Activated effector memory CD4-positive, alpha-beta T cell treated with anti-CD3 and anti-CD28 coated beads, Interleukin-2, amount 50 U/mL, for 16 hours (primary cell): ENCODE measurements around the gene SP8.

Experiments used
- DNase-seq: peaks from one replicate; pipeline ENCODE4 v3.0.0-alpha.2; 2020

The SP8 gene

GRCh38 chr7:20748853-20749252 lies 37.8 kb downstream of the SP8 start:
- DNase-seq, result no peak

- no peak for DNase-seq
Observed at GRCh38 chr7:20747001-20747400, 39.7 kb downstream of the SP8 start.

GRCh38 chr7:20745702-20746101 lies 41.0 kb downstream of the SP8 start:
- no peak for DNase-seq

DNA sequence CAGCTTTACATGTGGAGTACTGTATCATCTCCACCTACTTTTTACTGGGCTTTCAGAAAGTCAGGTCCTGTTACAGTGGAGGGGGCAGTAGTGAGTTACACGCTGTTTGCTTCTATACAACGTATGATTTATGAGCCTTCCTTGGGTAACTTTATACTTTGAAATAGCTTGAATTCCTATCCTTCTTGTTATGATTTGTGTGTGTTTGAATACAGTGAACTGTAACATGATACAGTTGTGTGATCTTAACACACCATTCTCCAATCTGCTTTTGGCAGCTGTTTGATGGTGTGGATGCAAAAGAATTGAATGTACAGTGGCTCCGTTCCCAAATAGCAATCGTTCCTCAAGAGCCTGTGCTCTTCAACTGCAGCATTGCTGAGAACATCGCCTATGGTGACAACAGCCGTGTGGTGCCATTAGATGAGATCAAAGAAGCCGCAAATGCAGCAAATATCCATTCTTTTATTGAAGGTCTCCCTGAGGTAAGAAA lies 41.7 kb downstream of the SP8 start:
- DNase-seq, result no peak

- DNase-seq, result no peak
Observed at GRCh38 chr7:20742913-20743312, 43.8 kb downstream of the SP8 start.

DNA sequence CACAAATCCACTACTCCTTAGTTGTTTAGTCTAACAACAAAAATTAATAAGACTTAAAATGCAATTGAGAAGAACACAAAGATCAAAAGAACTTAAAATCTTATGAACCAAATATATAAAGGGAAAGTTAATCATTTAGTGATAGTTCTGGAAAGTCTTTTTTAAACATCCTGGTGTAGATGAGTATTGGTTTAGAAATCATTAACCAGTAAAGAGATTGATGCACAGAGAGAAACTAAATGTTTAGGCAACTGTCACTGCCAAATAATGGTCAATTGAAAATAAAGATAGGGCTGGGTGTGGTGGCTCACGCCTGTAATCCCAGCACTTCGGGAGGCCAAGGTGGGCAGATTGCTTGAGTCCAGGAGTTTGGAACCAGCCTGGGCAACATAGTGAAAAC lies 44.9 kb downstream of the SP8 start:
- DNase-seq, result no peak

GRCh38 chr7:20738518-20739481 lies 47.9 kb downstream of the SP8 start:
- no peak for DNase-seq

GRCh38 chr7:20737840-20738448 lies 48.7 kb downstream of the SP8 start:
- DNase-seq, result no peak

GRCh38 chr7:20735346-20736065 lies 51.2 kb downstream of the SP8 start:
- DNase-seq, result no peak
